Inflammatory macrophage (primary cell): Measurements from ENCODE around the gene MBD4.
A peak's percentile ranks its signal among the peaks of the same experiment; 100 is the strongest.
"Not testable (repeated sequence)": the region's sequence is repeated elsewhere in the genome, so short reads cannot be mapped to it uniquely, and the experiment has no call there.

ENCODE experiments used
- DNase-seq, 2 donors: peaks; one replicate each; pipeline ENCODE4 v3.0.0-alpha.2; 2020 to 2022
- total RNA-seq, 18 experiments: gene quantifications; one replicate each; lab custom pipeline; 2026; ENCODE audit warnings: mixed read lengths in 6 of 18, inconsistent platforms in 2 of 18; lab: John Stamatoyannopoulos, UW

MBD4 gene
- total RNA-seq: 24.2 to 135 (median 88.5) reads per million in 18 experiments

- DNase-seq: peak; percentile 100
Observed at GRCh38 chr3:129439817-129440617, at the start of gene MBD4, which contains the start of gene IFT122. Gene MBD4 (minus strand): TSS chr3:129439948. CDS start chr3:129439833, 115 bp downstream. Gene IFT122 (plus strand): TSS chr3:129440224. CDS start chr3:129440331, 107 bp downstream.

GRCh38 chr3:129489258-129489657, 49.5 kb upstream of the MBD4 start:
- peak; percentile 85 to 91 for DNase-seq

- DNase-seq: not testable (repeated sequence)
Observed at GRCh38 chr3:129487868-129488335, 48.2 kb upstream of the MBD4 start.

GRCh38 chr3:129487183-129487867, 47.6 kb upstream of the MBD4 start:
- DNase-seq: peak in 1 of 2 donors; percentile 18

- DNase-seq: no peak
Observed at GRCh38 chr3:129486664-129487035, 46.9 kb upstream of the MBD4 start.

- peak; percentile 87 to 92 for DNase-seq
Observed at GRCh38 chr3:129485721-129486663, 46.2 kb upstream of the MBD4 start.

- DNase-seq: not testable (repeated sequence)
Observed at GRCh38 chr3:129485146-129485545, 45.4 kb upstream of the MBD4 start.

GRCh38 chr3:129483870-129484269, 44.1 kb upstream of the MBD4 start:
- DNase-seq: no peak

- DNase-seq: no peak
Observed at GRCh38 chr3:129482721-129483120, 43.0 kb upstream of the MBD4 start.

GRCh38 chr3:129481766-129482332, 42.1 kb upstream of the MBD4 start:
- peak in 1 of 2 donors; percentile 59 for DNase-seq

GRCh38 chr3:129481225-129481765, 41.5 kb upstream of the MBD4 start:
- not testable (repeated sequence) for DNase-seq

GRCh38 chr3:129476586-129476985, 36.8 kb upstream of the MBD4 start:
- no peak for DNase-seq

- DNase-seq: no peak
Observed at GRCh38 chr3:129475863-129476262, 36.1 kb upstream of the MBD4 start.

- no peak for DNase-seq
Observed at GRCh38 chr3:129474984-129475804, 35.4 kb upstream of the MBD4 start.

GRCh38 chr3:129473769-129474152, 34.0 kb upstream of the MBD4 start:
- no peak for DNase-seq

- DNase-seq: no peak
Observed at GRCh38 chr3:129473067-129473768, 33.5 kb upstream of the MBD4 start.

- no peak for DNase-seq
Observed at GRCh38 chr3:129470861-129471260, 31.1 kb upstream of the MBD4 start.

GRCh38 chr3:129469026-129469425, 29.3 kb upstream of the MBD4 start:
- no peak for DNase-seq

GRCh38 chr3:129467932-129468331, 28.2 kb upstream of the MBD4 start:
- no peak for DNase-seq

GRCh38 chr3:129463716-129464115, 24.0 kb upstream of the MBD4 start:
- DNase-seq: peak; percentile 22 to 42
